ENCODE results near the gene PFKP. TPM values are rescaled to one million over a fixed set of nuclear protein-coding genes. Genes with fewer than 3 reads are reported as not detected.

PFKP gene
- total RNA-seq, 1 donor from 2014 or later = 292 TPM

DNA sequence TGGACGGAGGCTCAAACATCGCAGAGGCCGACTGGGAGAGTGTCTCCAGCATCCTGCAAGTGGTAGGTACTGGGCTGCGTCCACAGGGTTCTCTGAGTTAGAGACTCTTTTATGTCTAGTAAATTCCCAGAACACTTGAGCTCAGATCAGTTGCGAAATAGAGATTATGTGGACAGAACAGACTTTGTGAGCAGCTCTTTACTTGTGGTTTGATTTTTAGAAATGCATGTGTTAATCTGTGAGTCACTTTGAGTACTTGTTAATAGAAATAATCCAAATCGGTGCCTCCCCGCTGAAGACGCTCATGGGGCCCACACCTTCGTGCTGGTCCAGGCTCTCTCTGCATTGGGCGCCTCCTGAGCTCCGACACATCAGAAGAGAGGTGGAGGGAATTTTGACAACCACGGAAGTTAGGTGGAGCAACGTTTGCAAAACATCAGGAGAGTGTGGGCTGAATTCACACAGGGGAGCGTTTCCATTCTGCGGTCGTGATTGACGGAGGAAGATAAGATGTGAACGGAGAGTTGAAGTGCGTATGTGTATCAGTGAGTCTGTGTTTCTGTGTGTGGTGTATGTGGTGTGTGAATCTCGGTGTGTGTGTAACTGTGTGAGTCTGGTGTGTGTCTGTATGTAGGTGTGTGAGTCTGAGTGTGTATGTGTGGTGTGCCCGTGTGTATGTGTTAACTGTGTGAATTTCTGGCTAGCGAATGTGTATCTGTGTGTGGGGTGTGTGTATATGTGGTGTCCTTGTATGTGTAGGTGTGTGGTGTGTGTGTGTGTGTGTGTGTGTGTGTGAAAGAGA is 32.1 kb downstream of the PFKP start:
- peaks cover 7% of the 10 kb centered on the region for H3K36me3 ChIP-seq (ENCODE audit: control insufficient read depth, insufficient read depth, low read length)
- H3K4me3 ChIP-seq (ENCODE audit: low read depth, low read length) = no peak overlapping the region
- TF ChIP-seq, protein P1, sequence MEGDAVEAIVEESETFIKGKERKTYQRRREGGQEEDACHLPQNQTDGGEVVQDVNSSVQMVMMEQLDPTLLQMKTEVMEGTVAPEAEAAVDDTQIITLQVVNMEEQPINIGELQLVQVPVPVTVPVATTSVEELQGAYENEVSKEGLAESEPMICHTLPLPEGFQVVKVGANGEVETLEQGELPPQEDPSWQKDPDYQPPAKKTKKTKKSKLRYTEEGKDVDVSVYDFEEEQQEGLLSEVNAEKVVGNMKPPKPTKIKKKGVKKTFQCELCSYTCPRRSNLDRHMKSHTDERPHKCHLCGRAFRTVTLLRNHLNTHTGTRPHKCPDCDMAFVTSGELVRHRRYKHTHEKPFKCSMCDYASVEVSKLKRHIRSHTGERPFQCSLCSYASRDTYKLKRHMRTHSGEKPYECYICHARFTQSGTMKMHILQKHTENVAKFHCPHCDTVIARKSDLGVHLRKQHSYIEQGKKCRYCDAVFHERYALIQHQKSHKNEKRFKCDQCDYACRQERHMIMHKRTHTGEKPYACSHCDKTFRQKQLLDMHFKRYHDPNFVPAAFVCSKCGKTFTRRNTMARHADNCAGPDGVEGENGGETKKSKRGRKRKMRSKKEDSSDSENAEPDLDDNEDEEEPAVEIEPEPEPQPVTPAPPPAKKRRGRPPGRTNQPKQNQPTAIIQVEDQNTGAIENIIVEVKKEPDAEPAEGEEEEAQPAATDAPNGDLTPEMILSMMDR (IDR thresholded peaks at IDR 0.05; ENCODE audit: insufficient read depth, low read length, poor library complexity, severe bottlenecking) = no peak
- DNase-seq (ENCODE audit: low read depth) = peak; percentile 49
- no peaks in the 10 kb centered on the region for H3K27me3 ChIP-seq (ENCODE audit: control insufficient read depth, insufficient read depth, low read length)

- TF ChIP-seq, protein P1 (IDR thresholded peaks at IDR 0.05; ENCODE audit: insufficient read depth, low read length, poor library complexity, severe bottlenecking) = no peak
- Histone ChIP-seq H3K27me3 (ENCODE audit: control insufficient read depth, insufficient read depth, low read length) (no peaks in the 10 kb centered on the region), H3K4me3 (ENCODE audit: low read depth, low read length) (no peak overlapping the region), H3K36me3 (ENCODE audit: control insufficient read depth, insufficient read depth, low read length) (peaks cover 7% of the 10 kb centered on the region)
- no peak for DNase-seq (ENCODE audit: low read depth)
These were observed 32.9 kb downstream of the PFKP start for GRCh38 chr10:3100093-3100792.

DNA sequence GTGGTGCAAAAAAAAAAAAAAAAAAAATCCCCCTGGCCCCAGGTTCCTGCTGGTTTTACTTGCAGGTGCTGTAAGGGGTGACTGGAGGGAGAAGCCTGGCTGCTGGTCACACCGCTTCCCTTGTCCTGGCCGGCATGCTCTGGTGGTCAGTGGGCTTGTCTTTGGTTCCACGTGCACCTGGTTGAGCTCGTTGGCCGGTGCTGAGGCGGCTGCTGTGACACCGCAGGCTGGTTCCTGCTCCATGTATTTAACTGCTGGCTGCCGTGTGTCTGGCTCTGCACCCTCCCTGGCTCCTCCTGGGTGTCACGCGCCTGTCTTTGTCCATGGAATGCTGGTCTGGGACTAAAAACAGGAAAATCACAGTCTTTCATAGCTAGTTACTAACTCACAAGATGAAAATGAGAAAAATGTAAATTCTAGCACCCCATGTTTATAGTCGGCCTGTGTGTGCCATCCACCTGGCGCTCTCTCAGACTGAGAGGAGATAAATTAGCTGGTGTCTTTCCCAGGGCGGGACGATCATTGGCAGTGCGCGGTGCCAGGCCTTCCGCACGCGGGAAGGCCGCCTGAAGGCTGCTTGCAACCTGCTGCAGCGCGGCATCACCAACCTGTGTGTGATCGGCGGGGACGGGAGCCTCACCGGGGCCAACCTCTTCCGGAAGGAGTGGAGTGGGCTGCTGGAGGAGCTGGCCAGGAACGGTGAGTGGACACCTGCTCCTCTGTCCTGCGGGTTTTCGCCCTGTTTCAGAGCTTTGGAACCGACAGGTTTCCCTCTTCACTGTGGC is 33.7 kb downstream of the PFKP start:
- DNase-seq (ENCODE audit: low read depth) = no peak
- H3K36me3 ChIP-seq (ENCODE audit: control insufficient read depth, insufficient read depth, low read length) = peaks cover 7% of the 10 kb centered on the region
- TF ChIP-seq, protein P1 (IDR thresholded peaks at IDR 0.05; ENCODE audit: insufficient read depth, low read length, poor library complexity, severe bottlenecking) = no peak
- H3K27me3 ChIP-seq (ENCODE audit: control insufficient read depth, insufficient read depth, low read length) = no peaks in the 10 kb centered on the region
- H3K4me3 ChIP-seq (ENCODE audit: low read depth, low read length) = no peak overlapping the region

DNA sequence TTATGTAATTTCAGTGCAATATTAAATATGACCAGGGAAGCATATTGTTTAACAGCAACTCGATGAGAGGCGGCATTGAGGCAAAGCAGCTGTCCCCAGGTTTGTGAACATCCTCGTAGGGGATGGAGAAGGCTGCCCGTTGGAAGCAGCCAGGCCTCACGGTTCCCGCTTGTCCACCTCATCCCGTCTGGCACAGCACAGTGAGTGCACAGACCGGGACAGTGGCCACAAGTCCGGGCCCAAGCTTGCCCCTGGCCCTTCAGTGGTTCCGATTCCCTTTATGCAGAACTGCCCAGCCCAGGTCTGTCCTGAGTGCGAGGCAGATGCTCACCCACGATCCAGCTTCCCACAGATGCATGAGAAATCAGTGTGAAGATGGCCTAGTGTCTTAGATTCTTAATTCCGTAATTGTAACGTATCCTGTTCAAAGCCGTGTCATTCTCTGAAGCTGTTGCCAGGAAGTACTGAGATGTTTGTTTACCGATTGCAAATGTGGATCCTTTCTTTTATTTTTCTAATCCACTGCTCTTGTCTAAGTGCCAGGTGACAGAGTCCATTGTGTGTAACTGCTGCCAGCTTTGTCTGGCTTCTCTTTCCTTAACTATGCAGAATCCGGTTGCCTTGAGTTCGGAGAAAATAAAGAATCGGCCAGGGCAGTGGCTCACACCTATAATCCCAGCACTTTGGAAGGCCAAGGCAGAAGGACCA is 35.5 kb downstream of the PFKP start:
- Histone ChIP-seq H3K4me3 (ENCODE audit: low read depth, low read length) (no peak overlapping the region), H3K36me3 (ENCODE audit: control insufficient read depth, insufficient read depth, low read length) (peaks cover 7% of the 10 kb centered on the region), H3K27me3 (ENCODE audit: control insufficient read depth, insufficient read depth, low read length) (no peaks in the 10 kb centered on the region)
- DNase-seq (ENCODE audit: low read depth) = no peak
- TF ChIP-seq, protein P1 (IDR thresholded peaks at IDR 0.05; ENCODE audit: insufficient read depth, low read length, poor library complexity, severe bottlenecking) = no peak

GRCh38 chr10:3103646-3104045 is 36.3 kb downstream of the PFKP start:
- no peaks in the 10 kb centered on the region for H3K27me3 ChIP-seq (ENCODE audit: control insufficient read depth, insufficient read depth, low read length)
- TF ChIP-seq, protein P1 (IDR thresholded peaks at IDR 0.05; ENCODE audit: insufficient read depth, low read length, poor library complexity, severe bottlenecking) = no peak
- no peak for DNase-seq (ENCODE audit: low read depth)
- peaks cover 7% of the 10 kb centered on the region for H3K36me3 ChIP-seq (ENCODE audit: control insufficient read depth, insufficient read depth, low read length)
- H3K4me3 ChIP-seq (ENCODE audit: low read depth, low read length) = no peak overlapping the region

All from kidney epithelial cell (primary cell).